Breast epithelium (tissue), 4 donors: ENCODE results near the gene APLF. TPM values are rescaled to one million over a fixed set of nuclear protein-coding genes. Genes with fewer than 3 reads are reported as not detected.

Experiments
- DNase-seq, 2 donors: peaks; one replicate each; pipeline ENCODE4 v3.0.0-alpha.2; 2019; ENCODE audit warnings: low spot score in 2 of 2
- H3K27ac ChIP-seq, 2 donors: fragments of 200-600 bp; sonication (generic) in 1 of 2; one replicate each; pipeline ENCODE4 v1.5.1; 2016 to 2019; ENCODE audit warnings: mild to moderate bottlenecking in 1 of 2
- H3K27me3 ChIP-seq, 2 donors: fragments of 200-600 bp; sonication (generic) in 1 of 2; one replicate each; pipeline versions ENCODE4 v1.5.1 to v1.6.0; 2017 to 2019; ENCODE audit warnings: control low read depth in 1 of 2, mild to moderate bottlenecking in 1 of 2
- H3K36me3 ChIP-seq: fragments of 200-600 bp; one replicate; pipeline ENCODE4 v1.5.1; 2019
- H3K4me1 ChIP-seq, 2 donors: fragments of 200-600 bp; sonication (generic); one replicate each; pipeline ENCODE4 v1.5.1; 2016 to 2019; ENCODE audit warnings: control low read depth in 1 of 2
- H3K4me3 ChIP-seq, 3 donors: fragments of 200-600 bp; sonication (generic); 1 replicate in 2 of 3; 2 replicates in 1 of 3; pipeline ENCODE4 v1.5.1; 2016 to 2019; ENCODE audit warnings: mild to moderate bottlenecking in 3 of 3, moderate library complexity in 2 of 3
- H3K9me3 ChIP-seq, 2 donors: fragments of 200-600 bp; sonication (generic) in 1 of 2; one replicate each; pipeline ENCODE4 v1.5.1; 2016 to 2019; ENCODE audit warnings: control low read depth in 1 of 2
- POLR2A ChIP-seq: fragments of 450-650 bp; IDR thresholded peaks from one replicate; pipeline ENCODE4 v1.6.1; 2016; ENCODE audit warnings: antibody characterized with exemption, mild to moderate bottlenecking, moderate library complexity
- POLR2AphosphoS5 ChIP-seq, 3 donors: sonication (generic); formaldehyde crosslinking; IDR thresholded peaks; one replicate each; pipeline ENCODE4 v1.6.1; 2017; ENCODE audit warnings: antibody characterized with exemption in 3 of 3
- intact Hi-C: fragments of 100-400 bp; cut with DNase I; formaldehyde crosslinking; loops from one replicate; pipeline ENCODE4 v1.15.1; 2023; ENCODE audit warnings: low total_unique reads
- total RNA-seq, 3 donors: library from RNA; depleted of rRNA; stranded (reverse); fragments of >200 nt; gene quantifications; one replicate each; pipeline ENCODE4 v1.1.0, GENCODE V29; 2016
- TF ChIP-seq, protein P1 (sequence below), 3 donors: fragments of 450-650 bp; IDR thresholded peaks; one replicate each; pipeline ENCODE4 v1.5.1; 2016 to 2017; ENCODE audit warnings: antibody characterized with exemption in 3 of 3, mild to moderate bottlenecking in 3 of 3, moderate library complexity in 3 of 3

The APLF gene
- total RNA-seq, 3 donors from 2014 or later = 8.5 to 14.5 (median 13.4) TPM

DNA sequence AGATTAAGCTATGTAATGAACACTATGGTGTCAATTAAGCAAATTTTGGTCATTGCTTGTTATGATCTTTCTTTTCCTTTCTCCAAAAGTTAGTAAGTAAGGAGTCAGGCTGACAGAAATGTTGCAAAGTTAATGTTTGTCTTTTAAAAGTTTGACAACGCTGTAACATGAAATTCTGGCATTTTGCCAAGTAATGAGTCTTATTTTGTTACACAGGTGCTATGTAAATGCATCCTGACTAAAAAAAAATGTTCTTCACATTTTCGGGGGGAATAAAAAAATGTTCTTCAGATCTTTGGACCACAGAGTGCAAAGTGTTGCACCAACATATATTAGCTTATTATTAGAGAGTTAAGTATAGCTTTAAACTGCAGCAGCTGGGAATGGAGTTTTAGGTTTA, 121.2 kb downstream of the APLF start:
- Histone ChIP-seq H3K4me3 (no peak overlapping the region), H3K36me3 (no peaks in the 10 kb centered on the region), H3K9me3 (no peaks in the 10 kb centered on the region), H3K4me1 (no peaks in the 10 kb centered on the region), H3K27ac (no peak overlapping the region), H3K27me3 (no peaks in the 10 kb centered on the region)
- intact Hi-C loops = no loop called here
- TF ChIP-seq POLR2A (no peak), POLR2AphosphoS5 (IDR thresholded peaks at IDR 0.05) (no peak)
- TF ChIP-seq, protein P1, sequence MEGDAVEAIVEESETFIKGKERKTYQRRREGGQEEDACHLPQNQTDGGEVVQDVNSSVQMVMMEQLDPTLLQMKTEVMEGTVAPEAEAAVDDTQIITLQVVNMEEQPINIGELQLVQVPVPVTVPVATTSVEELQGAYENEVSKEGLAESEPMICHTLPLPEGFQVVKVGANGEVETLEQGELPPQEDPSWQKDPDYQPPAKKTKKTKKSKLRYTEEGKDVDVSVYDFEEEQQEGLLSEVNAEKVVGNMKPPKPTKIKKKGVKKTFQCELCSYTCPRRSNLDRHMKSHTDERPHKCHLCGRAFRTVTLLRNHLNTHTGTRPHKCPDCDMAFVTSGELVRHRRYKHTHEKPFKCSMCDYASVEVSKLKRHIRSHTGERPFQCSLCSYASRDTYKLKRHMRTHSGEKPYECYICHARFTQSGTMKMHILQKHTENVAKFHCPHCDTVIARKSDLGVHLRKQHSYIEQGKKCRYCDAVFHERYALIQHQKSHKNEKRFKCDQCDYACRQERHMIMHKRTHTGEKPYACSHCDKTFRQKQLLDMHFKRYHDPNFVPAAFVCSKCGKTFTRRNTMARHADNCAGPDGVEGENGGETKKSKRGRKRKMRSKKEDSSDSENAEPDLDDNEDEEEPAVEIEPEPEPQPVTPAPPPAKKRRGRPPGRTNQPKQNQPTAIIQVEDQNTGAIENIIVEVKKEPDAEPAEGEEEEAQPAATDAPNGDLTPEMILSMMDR (IDR thresholded peaks at IDR 0.05) = no peak
- DNase-seq = no peak

GRCh38 chr2:68589963-68590362, 122.6 kb downstream of the APLF start:
- H3K4me1 ChIP-seq = no peaks in the 10 kb centered on the region
- H3K27ac ChIP-seq = no peak overlapping the region
- H3K27me3 ChIP-seq = no peaks in the 10 kb centered on the region
- no peak overlapping the region for H3K4me3 ChIP-seq
- no peak for DNase-seq
- H3K36me3 ChIP-seq = no peaks in the 10 kb centered on the region
- intact Hi-C loops = no loop called here
- H3K9me3 ChIP-seq = no peaks in the 10 kb centered on the region
- TF ChIP-seq, protein P1 (IDR thresholded peaks at IDR 0.05) = no peak
- TF ChIP-seq POLR2A (no peak), POLR2AphosphoS5 (IDR thresholded peaks at IDR 0.05) (no peak)

GRCh38 chr2:68590702-68591101, 123.3 kb downstream of the APLF start:
- no peak for DNase-seq
- no peaks in the 10 kb centered on the region for H3K4me1 ChIP-seq
- no peak for TF ChIP-seq POLR2A
- TF ChIP-seq, protein P1 (IDR thresholded peaks at IDR 0.05) = no peak
- TF ChIP-seq POLR2AphosphoS5 (IDR thresholded peaks at IDR 0.05) = no peak
- no peak overlapping the region for H3K4me3 ChIP-seq
- H3K27ac ChIP-seq = no peak overlapping the region
- no peaks in the 10 kb centered on the region for H3K36me3 ChIP-seq
- no peaks in the 10 kb centered on the region for H3K9me3 ChIP-seq
- intact Hi-C loops = no loop called here
- H3K27me3 ChIP-seq = no peaks in the 10 kb centered on the region

GRCh38 chr2:68591225-68591624, 123.8 kb downstream of the APLF start:
- no peak for TF ChIP-seq POLR2A
- no peak for TF ChIP-seq POLR2AphosphoS5 (IDR thresholded peaks at IDR 0.05)
- TF ChIP-seq, protein P1 (IDR thresholded peaks at IDR 0.05) = no peak
- H3K36me3 ChIP-seq = no peaks in the 10 kb centered on the region
- no peak for DNase-seq
- no peaks in the 10 kb centered on the region for H3K4me1 ChIP-seq
- intact Hi-C loops = no loop called here
- H3K27ac ChIP-seq = no peak overlapping the region
- no peak overlapping the region for H3K4me3 ChIP-seq
- no peaks in the 10 kb centered on the region for H3K9me3 ChIP-seq
- H3K27me3 ChIP-seq = no peaks in the 10 kb centered on the region

GRCh38 chr2:68594041-68594440, 126.7 kb downstream of the APLF start:
- no peak for DNase-seq
- Histone ChIP-seq H3K4me3 (no peak overlapping the region), H3K27ac (no peak overlapping the region), H3K4me1 (no peaks in the 10 kb centered on the region), H3K27me3 (no peaks in the 10 kb centered on the region), H3K9me3 (no peaks in the 10 kb centered on the region), H3K36me3 (no peaks in the 10 kb centered on the region)
- intact Hi-C loops = no loop called here
- TF ChIP-seq POLR2A (no peak), POLR2AphosphoS5 (IDR thresholded peaks at IDR 0.05) (no peak)
- TF ChIP-seq, protein P1 (IDR thresholded peaks at IDR 0.05) = no peak
